NCI-H2196 (cell line): ENCODE results near the gene GON4L.
"Not testable (repeated sequence)": the region's sequence is repeated elsewhere in the genome, so short reads cannot be mapped to it uniquely, and the experiment has no call there.

Experiments
- DNase-seq: peaks from one replicate; lab custom pipeline; 2025; ENCODE audit not compliant: unreplicated experiment; lab: John Stamatoyannopoulos, UW

Gene GON4L

GRCh38 chr1:155747586-155747985, 109.4 kb downstream of the GON4L start:
- not testable (repeated sequence) for DNase-seq

- DNase-seq: peak; percentile 93
Observed at GRCh38 chr1:155745284-155746228, 111.5 kb downstream of the GON4L start.

GRCh38 chr1:155744711-155745283, 112.2 kb downstream of the GON4L start:
- DNase-seq: no peak

- DNase-seq: no peak
Observed at GRCh38 chr1:155741908-155742307, 115.1 kb downstream of the GON4L start.

- DNase-seq: no peak
Observed at GRCh38 chr1:155740995-155741394, 116.0 kb downstream of the GON4L start.

- peak; percentile 62 for DNase-seq
Observed at GRCh38 chr1:155729031-155729898, 127.7 kb downstream of the GON4L start.

GRCh38 chr1:155725142-155725541, 131.9 kb downstream of the GON4L start:
- no peak for DNase-seq

GRCh38 chr1:155719703-155720102, 137.3 kb downstream of the GON4L start:
- DNase-seq: no peak

- not testable (repeated sequence) for DNase-seq
Observed at GRCh38 chr1:155718524-155719115, 138.4 kb downstream of the GON4L start.

GRCh38 chr1:155717041-155717440, 140.0 kb downstream of the GON4L start:
- DNase-seq: no peak

GRCh38 chr1:155715777-155716176, 141.2 kb downstream of the GON4L start:
- DNase-seq: no peak

- DNase-seq: not testable (repeated sequence)
Observed at GRCh38 chr1:155715056-155715455, 142.0 kb downstream of the GON4L start.

- no peak for DNase-seq
Observed at GRCh38 chr1:155713075-155713474, 143.9 kb downstream of the GON4L start.

- DNase-seq: not testable (repeated sequence)
Observed at GRCh38 chr1:155712636-155713035, 144.4 kb downstream of the GON4L start.

GRCh38 chr1:155711457-155711856, 145.6 kb downstream of the GON4L start:
- not testable (repeated sequence) for DNase-seq

GRCh38 chr1:155709391-155709790, 147.6 kb downstream of the GON4L start:
- no peak for DNase-seq

GRCh38 chr1:155706139-155706538, 150.9 kb downstream of the GON4L start:
- DNase-seq: no peak

- not testable (repeated sequence) for DNase-seq
Observed at GRCh38 chr1:155704414-155704813, 152.6 kb downstream of the GON4L start.

GRCh38 chr1:155703216-155703615, 153.8 kb downstream of the GON4L start:
- no peak for DNase-seq

- DNase-seq: not testable (repeated sequence)
Observed at GRCh38 chr1:155701675-155702074, 155.3 kb downstream of the GON4L start.
